ENCODE measurements around the gene DKKL1.
"Not testable (repeated sequence)": the region's sequence is repeated elsewhere in the genome, so short reads cannot be mapped to it uniquely, and the experiment has no call there.

Gene DKKL1

GRCh38 chr19:49359851-49360820 lies 3.5 kb upstream of the DKKL1 start:
- DNase-seq: no peak

DNA sequence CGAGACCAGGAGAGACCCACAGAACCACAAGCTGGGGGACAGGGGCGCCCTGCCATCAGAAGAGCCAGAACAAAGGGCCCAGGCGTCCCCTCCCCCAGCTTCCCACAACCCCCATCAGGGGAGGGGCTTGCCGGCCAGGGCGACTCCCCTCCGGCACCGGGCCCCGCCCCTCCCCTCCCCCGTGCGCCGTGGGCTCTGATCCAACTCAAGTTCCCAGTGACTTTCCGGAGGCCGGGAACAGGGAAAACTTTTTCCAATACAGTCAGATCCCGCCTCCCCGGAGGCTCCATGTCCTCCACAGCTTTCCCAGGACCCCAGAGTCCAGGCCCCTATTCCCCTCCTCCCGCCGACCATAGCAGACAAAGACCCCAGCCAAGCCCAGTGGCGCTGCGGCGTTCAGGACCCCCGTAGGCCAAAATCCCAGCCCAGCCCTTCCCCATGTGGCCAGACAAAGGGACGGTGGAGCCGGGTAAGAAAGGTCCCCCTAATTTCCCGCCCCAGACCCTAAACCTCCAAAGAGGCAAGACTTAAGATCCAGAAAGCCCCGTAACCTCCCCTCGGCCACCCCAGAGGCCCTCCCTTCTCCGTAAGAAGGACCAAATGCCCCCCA lies 2.1 kb upstream of the DKKL1 start:
- peak in 2 of 58 donors; percentile 11 to 25 for DNase-seq

DNA sequence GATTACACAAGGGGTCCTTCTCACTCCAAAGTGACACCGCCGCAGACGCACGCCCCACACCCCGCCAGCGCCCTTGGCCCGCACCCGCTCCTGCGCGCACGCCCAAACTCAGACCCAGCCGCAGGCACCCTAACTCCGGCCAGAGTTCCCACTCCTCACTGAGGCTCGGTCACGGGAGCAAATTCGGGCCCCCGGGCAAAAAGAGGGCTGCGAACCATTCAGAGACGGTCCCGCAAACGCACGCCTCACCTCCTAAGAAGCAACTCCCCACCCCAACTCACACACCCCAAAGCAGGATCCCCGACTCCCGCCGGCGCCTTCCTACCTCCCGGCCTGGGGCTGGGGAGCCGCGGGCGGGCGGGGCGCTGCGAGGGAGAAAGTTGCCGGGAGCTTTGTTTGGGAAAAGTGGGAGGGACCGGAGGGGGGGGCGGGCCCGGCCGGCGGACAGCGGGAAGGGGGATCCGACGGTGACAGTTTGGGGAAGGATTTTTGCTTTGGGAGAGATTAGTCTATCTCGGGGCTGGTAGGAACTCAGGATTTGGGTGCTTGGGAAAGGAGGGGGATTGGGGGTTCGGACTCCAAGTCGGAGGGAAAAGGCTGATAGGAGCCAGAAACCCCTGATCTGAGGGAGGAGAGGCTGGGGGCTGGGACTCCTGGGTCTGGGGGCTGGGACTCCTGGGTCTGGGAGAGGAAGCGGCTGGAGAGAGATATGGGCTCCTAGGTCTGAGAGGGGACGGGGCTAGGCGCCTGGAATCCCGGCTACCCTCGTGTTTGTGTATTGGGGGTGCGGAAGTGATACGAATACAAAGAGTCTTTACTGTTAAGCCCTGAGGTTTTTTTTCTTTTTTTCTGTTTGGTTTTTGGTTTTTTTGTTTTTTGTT lies 1.4 kb upstream of the DKKL1 start, which contains the start of gene TEAD2:
Gene TEAD2 (minus strand): TSS at position 369 of the 881 bp plus-strand sequence. CDS start 2,341 bp downstream, outside the sequence.
- peak in 1 of 58 donors; percentile 16 for DNase-seq

- DNase-seq: no peak
Observed at GRCh38 chr19:49362929-49363267, 779 bp upstream of the DKKL1 start.

GRCh38 chr19:49364083-49364737 lies 533 bp downstream of the DKKL1 start:
- no peak for DNase-seq

- DNase-seq: no peak
Observed at GRCh38 chr19:49366110-49366509, 2.4 kb downstream of the DKKL1 start.

GRCh38 chr19:49368711-49369358 lies 5.2 kb downstream of the DKKL1 start:
- DNase-seq: no peak

DNA sequence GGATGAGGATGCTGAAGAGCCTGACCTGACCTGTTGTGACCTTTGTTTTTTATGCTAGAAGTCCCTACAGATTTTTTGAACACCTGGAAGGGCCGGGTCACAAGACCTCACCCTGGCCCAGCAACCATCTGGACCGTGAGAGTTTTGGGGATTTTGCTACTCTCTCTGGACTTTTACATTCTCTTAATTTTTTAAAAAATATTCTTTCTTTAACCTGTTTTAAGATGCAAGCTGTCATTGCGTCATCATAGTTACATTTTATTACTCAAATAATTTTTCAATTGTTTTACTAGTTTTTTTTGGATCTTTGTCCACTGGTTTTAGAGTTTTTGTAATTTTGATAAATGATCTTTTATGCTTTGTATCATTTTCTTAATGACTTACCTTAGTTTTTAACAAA lies 7.5 kb downstream of the DKKL1 start:
- DNase-seq: no peak

- DNase-seq: not testable (repeated sequence)
Observed at GRCh38 chr19:49373174-49373573, 9.5 kb downstream of the DKKL1 start.

DNA sequence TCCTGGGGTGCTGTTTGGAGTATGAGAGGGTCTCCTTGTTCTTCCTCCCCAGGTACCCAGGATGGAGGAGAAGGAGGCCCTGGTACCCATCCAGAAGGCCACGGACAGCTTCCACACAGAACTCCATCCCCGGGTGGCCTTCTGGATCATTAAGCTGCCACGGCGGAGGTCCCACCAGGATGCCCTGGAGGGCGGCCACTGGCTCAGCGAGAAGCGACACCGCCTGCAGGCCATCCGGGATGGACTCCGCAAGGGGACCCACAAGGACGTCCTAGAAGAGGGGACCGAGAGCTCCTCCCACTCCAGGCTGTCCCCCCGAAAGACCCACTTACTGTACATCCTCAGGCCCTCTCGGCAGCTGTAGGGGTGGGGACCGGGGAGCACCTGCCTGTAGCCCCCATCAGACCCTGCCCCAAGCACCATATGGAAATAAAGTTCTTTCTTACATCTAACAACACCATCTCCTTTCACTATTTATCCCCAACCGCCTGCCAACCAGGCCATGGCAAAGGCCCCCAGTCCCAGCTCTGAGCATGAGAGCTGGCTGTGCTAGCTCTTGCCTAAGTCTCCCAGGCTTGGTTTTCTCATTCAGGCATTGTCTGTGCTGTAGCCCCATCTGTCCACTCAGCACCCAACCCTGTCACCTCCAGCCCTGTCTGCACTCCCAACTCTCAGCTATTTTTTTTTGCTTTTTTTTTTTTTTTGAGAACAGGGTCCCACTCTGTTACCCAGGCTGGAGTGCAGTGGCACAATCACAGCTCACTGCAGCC lies 11.2 kb downstream of the DKKL1 start:
- no peak for DNase-seq

- DNase-seq: no peak
Observed at GRCh38 chr19:49378512-49378911, 14.8 kb downstream of the DKKL1 start.

- no peak for DNase-seq
Observed at GRCh38 chr19:49380391-49380790, 16.7 kb downstream of the DKKL1 start.

DNA sequence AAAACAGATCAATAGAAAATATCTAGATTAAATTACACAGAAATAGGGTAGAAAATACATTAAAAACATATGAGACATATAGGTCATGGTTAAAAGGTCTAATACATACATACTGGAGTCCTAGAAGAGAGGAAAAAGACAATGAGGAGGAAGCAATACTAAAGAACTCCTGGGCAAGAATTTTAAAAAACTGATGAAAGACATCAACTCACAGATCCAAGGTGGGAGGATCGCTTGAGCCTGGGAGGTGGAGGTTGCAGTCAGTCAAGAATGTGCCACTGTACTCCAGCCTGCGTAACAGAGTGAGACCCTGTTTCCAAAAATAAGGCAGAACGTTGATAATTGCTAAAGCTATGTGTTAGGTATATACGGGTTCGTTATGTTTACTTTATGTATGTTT lies 19.0 kb downstream of the DKKL1 start:
- DNase-seq: no peak

DNA sequence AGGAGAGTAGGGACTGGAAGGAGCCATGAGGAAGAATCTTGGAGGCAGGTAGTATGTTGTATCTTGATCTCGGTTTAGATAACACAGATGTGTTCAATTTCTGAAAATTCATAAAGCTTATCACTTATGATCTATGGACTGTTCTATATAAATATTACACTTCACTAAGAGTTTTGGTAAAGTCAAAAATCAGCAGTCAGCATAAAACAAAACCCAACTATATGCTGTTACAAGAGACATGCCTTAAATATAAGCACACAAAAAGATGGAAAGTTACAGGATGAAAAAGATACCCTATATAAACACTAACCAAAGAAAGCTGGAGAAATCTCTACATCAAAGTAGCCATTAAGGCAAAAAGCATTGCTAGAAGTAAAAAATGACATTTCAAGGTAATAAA lies 19.9 kb downstream of the DKKL1 start:
- DNase-seq: no peak

DNA sequence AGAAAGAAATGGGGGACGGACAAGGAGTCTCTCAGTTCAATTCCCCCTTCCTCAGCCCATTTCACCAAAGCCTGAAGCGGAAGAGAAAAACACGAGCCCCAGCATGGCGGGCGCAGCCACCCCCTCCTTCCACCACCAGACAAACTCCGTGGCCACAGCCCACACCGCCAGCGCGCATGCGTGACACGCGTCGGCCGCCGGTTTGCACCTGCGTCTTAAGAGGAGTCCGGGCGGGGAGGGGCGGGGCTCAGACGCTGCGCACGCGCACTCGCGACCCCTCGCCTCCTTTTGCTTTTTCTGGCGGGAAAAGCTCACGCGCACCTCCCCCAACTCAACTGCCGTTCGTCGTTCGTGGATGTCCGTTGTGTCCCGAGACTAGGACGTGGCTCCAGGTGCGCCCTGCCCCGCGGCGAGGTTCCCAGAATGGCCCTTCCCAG lies 24.3 kb downstream of the DKKL1 start, which contains the start of gene KASH5:
Gene KASH5 (plus strand): TSS at position 314 of the 437 bp plus-strand sequence. CDS start 2,635 bp downstream, outside the sequence.
- peak in 44 of 58 donors; percentile 1 to 60 (median 20) for DNase-seq

DNA sequence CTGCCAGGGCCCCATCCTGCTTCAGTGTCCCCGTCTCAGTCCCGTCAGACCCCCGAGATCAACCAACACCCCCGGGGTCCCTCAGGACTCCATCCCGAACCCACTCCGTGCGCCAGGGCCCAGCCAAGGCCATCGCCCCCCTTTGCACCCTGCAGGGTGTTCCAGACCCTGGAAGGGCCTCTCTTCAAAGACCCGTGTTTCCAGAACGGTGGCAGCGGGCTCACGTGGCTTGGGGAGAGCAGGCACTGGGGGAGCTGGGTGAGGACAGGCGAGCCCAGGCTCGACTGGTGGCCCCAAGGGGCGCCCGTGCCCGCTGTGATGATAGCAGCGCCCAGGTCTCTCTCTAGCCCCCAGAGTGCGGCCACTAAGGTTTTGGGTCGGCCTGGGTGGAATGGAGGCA lies 25.7 kb downstream of the DKKL1 start:
- DNase-seq: no peak

- no peak for DNase-seq
Observed at GRCh38 chr19:49390131-49390928, 26.7 kb downstream of the DKKL1 start.

DNA sequence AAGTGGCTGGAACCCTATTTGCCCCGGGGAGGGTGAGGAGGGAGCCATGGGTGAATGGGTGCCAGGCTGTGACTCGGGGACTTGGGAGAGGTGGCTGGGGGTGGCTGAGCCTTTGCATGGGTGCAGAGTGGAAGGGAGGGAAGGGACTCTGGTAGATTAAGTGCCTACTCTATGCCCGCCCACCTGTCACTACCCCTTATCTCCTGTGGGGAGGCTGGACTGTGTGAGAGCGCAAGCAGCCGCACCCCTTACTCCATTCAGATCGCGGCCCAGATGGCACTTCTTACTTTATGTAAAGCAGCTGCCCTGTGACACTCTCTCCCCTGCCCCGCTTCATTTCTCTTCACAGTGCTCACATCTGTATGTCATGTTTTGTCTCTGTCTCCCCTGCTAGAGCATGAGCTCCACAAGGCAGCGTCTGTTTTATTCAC lies 27.3 kb downstream of the DKKL1 start:
- DNase-seq: no peak

Data from anterior cingulate cortex (tissue), 58 donors.